Uterus (tissue), 4 donors: ENCODE measurements around the gene CCND3. TPM values are rescaled to one million over a fixed set of nuclear protein-coding genes. Genes with fewer than 3 reads are reported as not detected.
A peak's percentile ranks its signal among the peaks of the same experiment; 100 is the strongest.

ENCODE experiments used
- DNase-seq, 2 donors: peaks; one replicate each; pipeline ENCODE4 v3.0.0-alpha.2; 2019 to 2020
- H3K27ac ChIP-seq, 2 donors: fragments of 200-600 bp; sonication (generic); 1 replicate in 1 of 2; 2 replicates in 1 of 2; pipeline ENCODE4 v1.5.1; 2016 to 2018
- H3K27me3 ChIP-seq, 2 donors: fragments of 200-600 bp; sonication (generic); one replicate each; pipeline ENCODE4 v1.5.1; 2018 to 2019; ENCODE audit warnings: control low read depth in 1 of 2
- H3K36me3 ChIP-seq, 2 donors: fragments of 200-600 bp; sonication (generic); one replicate each; pipeline ENCODE4 v1.5.1; 2019; ENCODE audit warnings: control low read depth in 1 of 2
- H3K4me1 ChIP-seq, 2 donors: fragments of 200-600 bp; sonication (generic); one replicate each; pipeline ENCODE4 v1.5.1; 2018 to 2019; ENCODE audit warnings: control low read depth in 1 of 2
- H3K4me3 ChIP-seq, 2 donors: fragments of 200-600 bp; sonication (generic); 1 replicate in 1 of 2; 2 replicates in 1 of 2; pipeline ENCODE4 v1.5.1; 2018 to 2019; ENCODE audit warnings: mild to moderate bottlenecking in 1 of 2
- H3K9me3 ChIP-seq, 2 donors: fragments of 200-600 bp; sonication (generic); one replicate each; pipeline ENCODE4 v1.5.1; 2019; ENCODE audit warnings: control low read depth in 1 of 2
- POLR2A ChIP-seq, 2 donors: fragments of 450-650 bp; IDR thresholded peaks; one replicate each; pipeline ENCODE4 v1.6.1; 2016; ENCODE audit warnings: antibody characterized with exemption in 2 of 2, mild to moderate bottlenecking in 1 of 2, moderate library complexity in 1 of 2
- intact Hi-C: fragments of 100-400 bp; cut with DNase I; formaldehyde crosslinking; loops from one replicate; pipeline ENCODE4 v1.15.1; 2023; ENCODE audit warnings: low total_unique reads
- total RNA-seq, 4 donors: library from RNA; depleted of rRNA in 3 of 4; stranded (reverse); fragments of >200 nt in 3 of 4; gene quantifications; one replicate each; pipeline versions ENCODE4 v1.1.0 to v1.2.4, GENCODE V29; 2014 to 2023
- TF ChIP-seq, protein P1 (sequence below), 4 experiments: fragments of 200-600 bp in 2 of 4; fragments of 450-650 bp in 2 of 4; sonication (generic) in 2 of 4; IDR thresholded peaks; one replicate each; pipeline ENCODE4 v1.5.1; 2016 to 2019; ENCODE audit warnings: antibody characterized with exemption in 4 of 4, mild to moderate bottlenecking in 2 of 4, moderate library complexity in 1 of 4
- donor health status: DM: yes; HTN: yes; CAD: no.

Gene CCND3
- total RNA-seq, 4 donors from 2014 or later, result 28.8 to 101 (median 74.3) TPM

DNA sequence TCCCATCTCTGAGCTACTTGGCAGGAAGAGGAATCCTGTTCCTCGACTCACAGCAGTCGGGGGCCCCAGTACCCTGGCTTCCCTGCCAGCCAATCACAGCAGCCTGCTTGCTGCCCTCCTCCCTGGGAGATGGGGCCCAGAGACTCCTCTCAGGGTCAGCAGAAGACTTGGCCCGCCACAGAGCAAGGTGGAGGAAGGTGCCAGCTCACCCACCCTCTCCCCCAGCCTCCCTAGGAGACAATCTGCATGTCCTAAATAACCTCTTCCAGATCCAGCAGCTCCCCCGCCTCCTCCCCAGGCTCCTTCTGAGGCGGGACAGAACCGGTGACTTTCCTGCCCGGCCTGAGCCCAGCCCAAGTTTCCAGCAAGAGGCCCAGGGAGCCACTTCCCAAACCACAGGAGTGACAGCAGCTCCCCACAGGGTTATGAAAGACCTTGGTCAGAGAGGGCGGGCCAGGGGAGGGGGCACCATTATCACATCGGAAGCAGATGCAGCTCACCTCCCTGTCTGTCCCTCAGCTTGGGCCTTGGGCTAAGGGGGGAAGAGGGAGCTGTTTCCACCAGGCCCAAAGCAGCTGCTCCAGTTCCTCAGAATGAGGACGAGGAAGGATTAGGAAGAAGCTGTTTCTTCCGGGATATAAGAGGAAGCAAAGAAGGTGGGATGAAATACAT lies 2.3 kb downstream of the CCND3 start:
- Histone ChIP-seq H3K4me3 (no peak overlapping the region), H3K36me3 (no peaks in the 10 kb centered on the region), H3K27ac (peak overlapping the region; percentile 66 to 85), H3K9me3 (no peaks in the 10 kb centered on the region), H3K27me3 (no peaks in the 10 kb centered on the region), H3K4me1 (peaks cover 10 to 24% of the 10 kb centered on the region in 2 donors)
- intact Hi-C loops, result loop anchor here (10.0 kb wide), 1 partner anchor 105 kb away; no protein-coding TSS in a partner anchor
- DNase-seq, result peak; percentile 42 to 60
- TF ChIP-seq, protein P1, sequence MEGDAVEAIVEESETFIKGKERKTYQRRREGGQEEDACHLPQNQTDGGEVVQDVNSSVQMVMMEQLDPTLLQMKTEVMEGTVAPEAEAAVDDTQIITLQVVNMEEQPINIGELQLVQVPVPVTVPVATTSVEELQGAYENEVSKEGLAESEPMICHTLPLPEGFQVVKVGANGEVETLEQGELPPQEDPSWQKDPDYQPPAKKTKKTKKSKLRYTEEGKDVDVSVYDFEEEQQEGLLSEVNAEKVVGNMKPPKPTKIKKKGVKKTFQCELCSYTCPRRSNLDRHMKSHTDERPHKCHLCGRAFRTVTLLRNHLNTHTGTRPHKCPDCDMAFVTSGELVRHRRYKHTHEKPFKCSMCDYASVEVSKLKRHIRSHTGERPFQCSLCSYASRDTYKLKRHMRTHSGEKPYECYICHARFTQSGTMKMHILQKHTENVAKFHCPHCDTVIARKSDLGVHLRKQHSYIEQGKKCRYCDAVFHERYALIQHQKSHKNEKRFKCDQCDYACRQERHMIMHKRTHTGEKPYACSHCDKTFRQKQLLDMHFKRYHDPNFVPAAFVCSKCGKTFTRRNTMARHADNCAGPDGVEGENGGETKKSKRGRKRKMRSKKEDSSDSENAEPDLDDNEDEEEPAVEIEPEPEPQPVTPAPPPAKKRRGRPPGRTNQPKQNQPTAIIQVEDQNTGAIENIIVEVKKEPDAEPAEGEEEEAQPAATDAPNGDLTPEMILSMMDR (IDR thresholded peaks at IDR 0.05), result no peak
- TF ChIP-seq POLR2A (IDR thresholded peaks at IDR 0.05), result no peak

DNA sequence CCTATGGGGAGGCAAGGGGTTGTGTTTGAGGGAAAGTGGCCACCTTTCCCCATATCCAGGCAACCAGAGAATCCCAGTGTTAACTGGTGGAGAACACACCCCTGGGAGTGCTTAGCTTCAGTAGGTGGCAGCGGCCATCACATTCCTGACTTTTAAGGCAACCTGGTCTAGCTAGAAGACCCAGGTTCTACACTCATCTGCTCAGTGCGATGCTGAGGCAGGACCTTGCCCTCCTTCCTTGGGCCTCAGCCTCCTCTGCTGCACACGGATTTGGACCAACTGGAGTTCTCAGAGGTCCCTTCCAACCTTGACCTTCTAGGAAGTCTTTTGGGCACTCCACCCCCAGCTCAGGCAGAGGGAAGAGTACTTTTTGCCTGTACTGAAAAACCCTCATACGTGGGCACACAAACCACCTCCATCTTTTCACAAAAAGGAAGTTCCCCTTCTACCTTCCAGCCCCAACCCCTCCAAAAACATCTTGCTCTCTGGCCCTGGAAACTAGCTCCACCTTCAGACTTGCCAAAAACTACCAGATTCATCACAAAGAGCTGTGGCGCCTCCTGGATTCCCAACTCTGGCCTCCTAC lies 2.9 kb downstream of the CCND3 start:
- TF ChIP-seq, protein P1 (IDR thresholded peaks at IDR 0.05), result no peak
- no peak for TF ChIP-seq POLR2A (IDR thresholded peaks at IDR 0.05)
- Histone ChIP-seq H3K27ac (peak overlapping the region; percentile 66 to 85), H3K4me1 (peaks cover 10 to 24% of the 10 kb centered on the region in 2 donors), H3K36me3 (no peaks in the 10 kb centered on the region), H3K4me3 (no peak overlapping the region), H3K9me3 (no peaks in the 10 kb centered on the region), H3K27me3 (no peaks in the 10 kb centered on the region)
- intact Hi-C loops, result loop anchor here (10.0 kb wide), 1 partner anchor 106 kb away; no protein-coding TSS in a partner anchor
- DNase-seq, result no peak

GRCh38 chr6:41937861-41938574 lies 3.6 kb downstream of the CCND3 start:
- peak; percentile 33 for DNase-seq
- peaks cover 10 to 24% of the 10 kb centered on the region in 2 donors for H3K4me1 ChIP-seq
- intact Hi-C loops, result loop anchor here (10.0 kb wide), 1 partner anchor 107 kb away; no protein-coding TSS in a partner anchor

GRCh38 chr6:41937472-41937860 lies 4.1 kb downstream of the CCND3 start:
- no peak for DNase-seq
- H3K27me3 ChIP-seq, result no peaks in the 10 kb centered on the region
- H3K9me3 ChIP-seq, result no peaks in the 10 kb centered on the region
- H3K4me1 ChIP-seq, result peaks cover 10 to 24% of the 10 kb centered on the region in 2 donors
- H3K4me3 ChIP-seq, result no peak overlapping the region
- no peaks in the 10 kb centered on the region for H3K36me3 ChIP-seq
- intact Hi-C loops, result loop anchor here (10.0 kb wide), 1 partner anchor 107 kb away; no protein-coding TSS in a partner anchor
- peak overlapping the region in 1 of 2 donors; percentile 66 for H3K27ac ChIP-seq
- TF ChIP-seq, protein P1 (IDR thresholded peaks at IDR 0.05), result no peak
- no peak for TF ChIP-seq POLR2A (IDR thresholded peaks at IDR 0.05)

More at GRCh38 chr6:41937861-41938574, 3.6 kb downstream of the CCND3 start:
- Histone ChIP-seq H3K4me3 (no peak overlapping the region), H3K27me3 (no peaks in the 10 kb centered on the region), H3K9me3 (no peaks in the 10 kb centered on the region), H3K27ac (peak overlapping the region; percentile 66 to 85), H3K36me3 (no peaks in the 10 kb centered on the region)
- TF ChIP-seq, protein P1 (IDR thresholded peaks at IDR 0.05), result no peak
- TF ChIP-seq POLR2A (IDR thresholded peaks at IDR 0.05), result no peak
